MM.1S (cell line): ENCODE data around the gene PRKCA.

ENCODE experiments used
- EZH2 ChIP-seq: fragments of 300-600 bp; sonication (generic); optimal IDR thresholded peaks from 2 replicates; pipeline ENCODE3; 2017; ENCODE audit warnings: low read depth, mild to moderate bottlenecking, antibody characterized with exemption, low read length, mixed read lengths
- EZH2phosphoT487 ChIP-seq: fragments of 300-600 bp; sonication (generic); IDR thresholded peaks from 2 replicates; pipeline ENCODE4 v1.6.1; 2018; ENCODE audit warnings: antibody characterized with exemption, low read length
- TF ChIP-seq, protein P1 (sequence below): fragments of 300-600 bp; sonication (generic); IDR thresholded peaks from 2 replicates; pipeline ENCODE4 v1.5.1; 2016; ENCODE audit warnings: antibody characterized with exemption, low read length, mixed read lengths

DNA sequence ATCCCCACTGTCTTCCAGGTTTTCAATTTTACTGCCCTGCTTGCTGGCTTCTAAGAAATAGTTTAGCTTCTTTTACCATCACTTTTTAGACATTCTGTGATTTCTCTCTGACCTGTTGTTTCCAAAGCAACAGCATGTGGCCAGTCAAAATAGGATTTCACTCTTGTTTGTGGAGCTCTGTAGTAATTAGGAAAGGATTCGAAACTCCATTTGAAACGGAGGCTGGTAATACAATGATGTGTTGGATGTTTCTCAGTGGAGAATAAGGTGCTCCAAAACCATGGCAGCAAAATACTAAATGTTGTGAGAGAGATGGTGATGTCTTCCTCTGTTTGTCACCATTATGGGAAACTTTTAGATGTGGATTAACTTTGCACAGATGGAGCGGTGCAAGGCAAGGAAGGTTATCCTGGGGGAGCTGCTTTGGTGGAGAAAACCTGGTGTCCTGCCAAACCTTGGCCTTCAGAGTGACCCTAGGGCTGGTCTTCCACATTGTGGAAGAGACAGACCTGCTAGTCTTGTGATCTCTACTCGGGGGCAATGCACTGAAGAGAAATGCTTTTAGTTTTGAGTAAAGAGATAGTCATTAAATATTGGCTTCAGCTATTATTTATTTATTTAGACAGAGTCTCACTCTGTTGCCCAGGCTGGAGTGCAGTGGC is 79.4 kb downstream of the PRKCA start:
- TF ChIP-seq, protein P1, sequence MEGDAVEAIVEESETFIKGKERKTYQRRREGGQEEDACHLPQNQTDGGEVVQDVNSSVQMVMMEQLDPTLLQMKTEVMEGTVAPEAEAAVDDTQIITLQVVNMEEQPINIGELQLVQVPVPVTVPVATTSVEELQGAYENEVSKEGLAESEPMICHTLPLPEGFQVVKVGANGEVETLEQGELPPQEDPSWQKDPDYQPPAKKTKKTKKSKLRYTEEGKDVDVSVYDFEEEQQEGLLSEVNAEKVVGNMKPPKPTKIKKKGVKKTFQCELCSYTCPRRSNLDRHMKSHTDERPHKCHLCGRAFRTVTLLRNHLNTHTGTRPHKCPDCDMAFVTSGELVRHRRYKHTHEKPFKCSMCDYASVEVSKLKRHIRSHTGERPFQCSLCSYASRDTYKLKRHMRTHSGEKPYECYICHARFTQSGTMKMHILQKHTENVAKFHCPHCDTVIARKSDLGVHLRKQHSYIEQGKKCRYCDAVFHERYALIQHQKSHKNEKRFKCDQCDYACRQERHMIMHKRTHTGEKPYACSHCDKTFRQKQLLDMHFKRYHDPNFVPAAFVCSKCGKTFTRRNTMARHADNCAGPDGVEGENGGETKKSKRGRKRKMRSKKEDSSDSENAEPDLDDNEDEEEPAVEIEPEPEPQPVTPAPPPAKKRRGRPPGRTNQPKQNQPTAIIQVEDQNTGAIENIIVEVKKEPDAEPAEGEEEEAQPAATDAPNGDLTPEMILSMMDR = no peak
- TF ChIP-seq EZH2 (no peak), EZH2phosphoT487 (no peak)
